Measurements from ENCODE around the gene DYNC2H1. TPM values are rescaled to one million over a fixed set of nuclear protein-coding genes. Genes with fewer than 3 reads are reported as not detected.

The DYNC2H1 gene
- polyA plus RNA-seq, 1 experiment, result 25.3 TPM

- Histone ChIP-seq H3K9me3 (ENCODE audit: control insufficient read depth, insufficient read depth, low read length) (no peaks in the 10 kb centered on the region), H3K27ac (ENCODE audit: low read depth, low read length) (no peak overlapping the region), H3K4me3 (ENCODE audit: low read depth, low read length) (no peak overlapping the region), H3K27me3 (ENCODE audit: control insufficient read depth, insufficient read depth, low read length) (no peaks in the 10 kb centered on the region)
- no peak for DNase-seq (ENCODE audit: low read depth, low spot score)
- ChIA-PET CTCF (no interaction called here), POLR2A (no interaction called here)
- TF ChIP-seq CTCF (IDR thresholded peaks at IDR 0.05; ENCODE audit: low read depth, low read length), result no peak
Measured at GRCh38 chr11:103529181-103529684, 420.0 kb downstream of the DYNC2H1 start.

Small RNA genes lying within 50 kb of the gene (small RNA-seq; reads per million reads assigned to genes)
- not detected for gene AP003461.1 (ENCODE audit: insufficient read length, low read depth)

Other genes starting within 250 kb of the DYNC2H1 start
- gene MMP12, start 234.4 kb upstream of the DYNC2H1 start, polyA plus RNA-seq (2011; rRNA removed), result not detected in 2 replicates
- not detected in 2 replicates for gene MMP13, start 153.7 kb upstream of the DYNC2H1 start, polyA plus RNA-seq (2011; rRNA removed)
- gene DCUN1D5, start 17.3 kb upstream of the DYNC2H1 start, polyA plus RNA-seq (2011; rRNA removed), result 53.1 and 62.3 TPM in 2 replicates